Stromal cell of bone marrow (primary cell): ENCODE data around the gene LAIR2.

Experiments used
- DNase-seq: peaks from one replicate; pipeline ENCODE4 v3.0.0-alpha.2; 2012; ENCODE audit warnings: low read depth

The LAIR2 gene

GRCh38 chr19:54534156-54534555, 31.5 kb downstream of the LAIR2 start:
- no peak for DNase-seq

GRCh38 chr19:54535601-54536000, 33.0 kb downstream of the LAIR2 start:
- DNase-seq: no peak

GRCh38 chr19:54536956-54537355, 34.3 kb downstream of the LAIR2 start:
- DNase-seq: no peak

- no peak for DNase-seq
Observed at GRCh38 chr19:54541712-54542111, 39.1 kb downstream of the LAIR2 start.

GRCh38 chr19:54548806-54549205, 46.2 kb downstream of the LAIR2 start:
- no peak for DNase-seq

- DNase-seq: no peak
Observed at GRCh38 chr19:54549224-54549623, 46.6 kb downstream of the LAIR2 start.

- DNase-seq: no peak
Observed at GRCh38 chr19:54551293-54551692, 48.7 kb downstream of the LAIR2 start.

GRCh38 chr19:54551950-54552912, 49.6 kb downstream of the LAIR2 start:
- DNase-seq: no peak

GRCh38 chr19:54552913-54553310, 50.3 kb downstream of the LAIR2 start:
- DNase-seq: no peak

- no peak for DNase-seq
Observed at GRCh38 chr19:54554006-54554405, 51.4 kb downstream of the LAIR2 start.

- no peak for DNase-seq
Observed at GRCh38 chr19:54554896-54555295, 52.3 kb downstream of the LAIR2 start.

GRCh38 chr19:54556194-54556593, 53.6 kb downstream of the LAIR2 start:
- no peak for DNase-seq

- no peak for DNase-seq
Observed at GRCh38 chr19:54558339-54558738, 55.7 kb downstream of the LAIR2 start.
